K562 (cell line): ENCODE data around the gene MC1R. TPM values are rescaled to one million over a fixed set of nuclear protein-coding genes. Genes with fewer than 3 reads are reported as not detected.

Experiments used
- CHD1 ChIP-seq: fragments of 200-600 bp; sonication (generic); IDR thresholded peaks from one replicate; pipeline ENCODE4 v1.6.1; 2012; ENCODE audit warnings: mild to moderate bottlenecking, moderate library complexity, low read length, inconsistent platforms
- GTF2A2 ChIP-seq: IDR thresholded peaks from 2 replicates; pipeline ENCODE4 v1.6.1; 2016; ENCODE audit warnings: mild to moderate bottlenecking, missing genetic modification characterization, missing compliant biosample characterization
- KLF6 ChIP-seq: fragments of 250-450 bp; sonication (Bioruptor Pico); IDR thresholded peaks from 2 replicates; pipeline ENCODE4 v1.4.0; 2020; ENCODE audit warnings: mild to moderate bottlenecking, moderate library complexity, borderline replicate concordance
- MCM5 ChIP-seq: fragments of 450-650 bp; IDR thresholded peaks from 2 replicates; pipeline ENCODE4 v1.6.1; 2016; ENCODE audit warnings: low read depth
- SMARCC2 ChIP-seq: fragments of 450-650 bp; IDR thresholded peaks from 2 replicates; pipeline ENCODE4 v1.6.1; 2017; ENCODE audit warnings: antibody characterized with exemption, moderate library complexity, mild to moderate bottlenecking, low read depth
- TFAP4 ChIP-seq: sonication (generic); formaldehyde crosslinking; IDR thresholded peaks from 2 replicates; pipeline ENCODE4 v1.8.0; 2022; ENCODE audit warnings: missing genetic modification reagents, mild to moderate bottlenecking, moderate library complexity, borderline replicate concordance
- USF1 ChIP-seq: sonication (generic); formaldehyde crosslinking; IDR thresholded peaks from 2 replicates; pipeline ENCODE4 v1.9.0; 2022; ENCODE audit warnings: mild to moderate bottlenecking, missing genetic modification reagents
- ZFP30 ChIP-seq: fragments of 250-450 bp; sonication (Bioruptor Pico); IDR thresholded peaks from 2 replicates; pipeline ENCODE4 v1.8.0; 2022; ENCODE audit warnings: moderate library complexity, mild to moderate bottlenecking, inconsistent platforms, borderline replicate concordance
- ZNF12 ChIP-seq: sonication (generic); formaldehyde crosslinking; IDR thresholded peaks from 2 replicates; pipeline ENCODE4 v1.4.0; 2020; ENCODE audit warnings: mild to moderate bottlenecking, missing genetic modification reagents
- ZNF175 ChIP-seq: fragments of 200-800 bp; sonication (Bioruptor generic); IDR thresholded peaks from 2 replicates; pipeline ENCODE4 v1.6.1; 2016; ENCODE audit warnings: low read depth, mild to moderate bottlenecking, missing genetic modification characterization, missing compliant biosample characterization
- ZNF324 ChIP-seq: fragments of 250-450 bp; sonication (Bioruptor Pico); IDR thresholded peaks from 2 replicates; pipeline ENCODE4 v1.4.0; 2020; ENCODE audit warnings: mild to moderate bottlenecking
- ZNF584 ChIP-seq: fragments of 200-800 bp; sonication (Bioruptor generic); IDR thresholded peaks from 2 replicates; pipeline ENCODE4 v1.6.1; 2016; ENCODE audit warnings: low read depth, mild to moderate bottlenecking, missing genetic modification characterization, missing compliant biosample characterization
- ZNF785 ChIP-seq: fragments of 250-450 bp; sonication (Bioruptor Pico); IDR thresholded peaks from 2 replicates; pipeline ENCODE4 v1.4.0; 2020; ENCODE audit warnings: mild to moderate bottlenecking
- ZSCAN32 ChIP-seq: fragments of 450-650 bp; formaldehyde crosslinking; IDR thresholded peaks from 2 replicates; pipeline ENCODE4 v1.4.0; 2020; ENCODE audit warnings: mild to moderate bottlenecking, moderate library complexity
- polyA plus RNA-seq, 8 experiments: library from polyadenylated mRNA; depleted of rRNA in 4 of 8; stranded (reverse) in 5 of 8; unstranded in 3 of 8; fragments of >200 nt; fragmentation: Nextera tagmentation in 2 of 8; fragmentation: Illumina TruSeq in 1 of 8; extraction: Ambion mirVana in 2 of 8; extraction: Trizol in 1 of 8; gene quantifications; 2 replicates each; pipeline versions ENCODE4 v1.2.1 to v1.2.3, GENCODE V29; 2011 to 2014; ENCODE audit warnings: inconsistent platforms in 1 of 8, missing spikeins in 1 of 8
- total RNA-seq, 7 experiments: library from RNA; depleted of rRNA in 6 of 7; stranded (reverse); fragments of >200 nt in 6 of 7; fragmentation: Illumina TruSeq in 2 of 7; extraction: Trizol in 2 of 7; gene quantifications; 2 replicates each; pipeline versions ENCODE4 v1.2.1 to v1.2.3, GENCODE V29; 2011 to 2021; ENCODE audit warnings: low replicate concordance in 1 of 7
- TF ChIP-seq, protein P1 (sequence below): fragments of 250-450 bp; sonication (Bioruptor Pico); IDR thresholded peaks from 2 replicates; pipeline ENCODE4 v1.4.0; 2020
- TF ChIP-seq, protein P2 (sequence below), 2 experiments: fragments of 450-650 bp; formaldehyde crosslinking in 1 of 2; IDR thresholded peaks; 2 replicates each; pipeline versions ENCODE4 v1.4.0 to v1.6.1; 2014 to 2020; ENCODE audit warnings: mild to moderate bottlenecking in 2 of 2, borderline replicate concordance in 1 of 2, low read depth in 1 of 2

MC1R gene
- total and polyA plus RNA-seq, 9 of the 15 experiments (the other 6 are each of a cell fraction or from before 2014, with no cell fraction given): 0.14 to 5.3 (median 2.5) TPM; not detected in 1

GRCh38 chr16:89873109-89873971 lies 45.3 kb upstream of the MC1R start, which contains the start of gene TCF25 (continued):
- TF ChIP-seq, protein P1, sequence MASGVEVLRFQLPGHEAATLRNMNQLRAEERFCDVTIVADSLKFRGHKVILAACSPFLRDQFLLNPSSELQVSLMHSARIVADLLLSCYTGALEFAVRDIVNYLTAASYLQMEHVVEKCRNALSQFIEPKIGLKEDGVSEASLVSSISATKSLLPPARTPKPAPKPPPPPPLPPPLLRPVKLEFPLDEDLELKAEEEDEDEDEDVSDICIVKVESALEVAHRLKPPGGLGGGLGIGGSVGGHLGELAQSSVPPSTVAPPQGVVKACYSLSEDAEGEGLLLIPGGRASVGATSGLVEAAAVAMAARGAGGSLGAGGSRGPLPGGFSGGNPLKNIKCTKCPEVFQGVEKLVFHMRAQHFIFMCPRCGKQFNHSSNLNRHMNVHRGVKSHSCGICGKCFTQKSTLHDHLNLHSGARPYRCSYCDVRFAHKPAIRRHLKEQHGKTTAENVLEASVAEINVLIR (CRISPR knock-in tag): no peak
- peak; percentile 42 for TF ChIP-seq TFAP4 (CRISPR knock-in tag)
- no peak for TF ChIP-seq SMARCC2
- TF ChIP-seq GTF2A2 (tag): 0 out of 2 replicates have a peak, but pooled peaks have one; percentile 28
- no peak for TF ChIP-seq ZFP30
- TF ChIP-seq ZSCAN32: no peak
- TF ChIP-seq ZNF12: no peak; the same call in 1 of the 2 replicates
- TF ChIP-seq, protein P2, sequence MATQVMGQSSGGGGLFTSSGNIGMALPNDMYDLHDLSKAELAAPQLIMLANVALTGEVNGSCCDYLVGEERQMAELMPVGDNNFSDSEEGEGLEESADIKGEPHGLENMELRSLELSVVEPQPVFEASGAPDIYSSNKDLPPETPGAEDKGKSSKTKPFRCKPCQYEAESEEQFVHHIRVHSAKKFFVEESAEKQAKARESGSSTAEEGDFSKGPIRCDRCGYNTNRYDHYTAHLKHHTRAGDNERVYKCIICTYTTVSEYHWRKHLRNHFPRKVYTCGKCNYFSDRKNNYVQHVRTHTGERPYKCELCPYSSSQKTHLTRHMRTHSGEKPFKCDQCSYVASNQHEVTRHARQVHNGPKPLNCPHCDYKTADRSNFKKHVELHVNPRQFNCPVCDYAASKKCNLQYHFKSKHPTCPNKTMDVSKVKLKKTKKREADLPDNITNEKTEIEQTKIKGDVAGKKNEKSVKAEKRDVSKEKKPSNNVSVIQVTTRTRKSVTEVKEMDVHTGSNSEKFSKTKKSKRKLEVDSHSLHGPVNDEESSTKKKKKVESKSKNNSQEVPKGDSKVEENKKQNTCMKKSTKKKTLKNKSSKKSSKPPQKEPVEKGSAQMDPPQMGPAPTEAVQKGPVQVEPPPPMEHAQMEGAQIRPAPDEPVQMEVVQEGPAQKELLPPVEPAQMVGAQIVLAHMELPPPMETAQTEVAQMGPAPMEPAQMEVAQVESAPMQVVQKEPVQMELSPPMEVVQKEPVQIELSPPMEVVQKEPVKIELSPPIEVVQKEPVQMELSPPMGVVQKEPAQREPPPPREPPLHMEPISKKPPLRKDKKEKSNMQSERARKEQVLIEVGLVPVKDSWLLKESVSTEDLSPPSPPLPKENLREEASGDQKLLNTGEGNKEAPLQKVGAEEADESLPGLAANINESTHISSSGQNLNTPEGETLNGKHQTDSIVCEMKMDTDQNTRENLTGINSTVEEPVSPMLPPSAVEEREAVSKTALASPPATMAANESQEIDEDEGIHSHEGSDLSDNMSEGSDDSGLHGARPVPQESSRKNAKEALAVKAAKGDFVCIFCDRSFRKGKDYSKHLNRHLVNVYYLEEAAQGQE (IDR thresholded peaks at IDR 0.05; ENCODE audit: borderline replicate concordance): peak; percentile 49
- TF ChIP-seq, protein P2 (CRISPR knock-in tag; IDR thresholded peaks at IDR 0.05; ENCODE audit: low read depth): peak; percentile 74
- no peak for TF ChIP-seq ZNF785
- TF ChIP-seq ZNF584 (CRISPR knock-in tag): no peak
- no peak for TF ChIP-seq CHD1
- TF ChIP-seq USF1 (CRISPR knock-in tag): 0 out of 2 replicates have a peak, but pooled peaks have one; percentile 22
- TF ChIP-seq KLF6 (CRISPR knock-in tag): no peak
- no peak for TF ChIP-seq ZNF324 (CRISPR knock-in tag)
- peak; percentile 56; the same call in 1 of the 2 replicates for TF ChIP-seq ZNF175 (CRISPR knock-in tag)
- no peak for TF ChIP-seq MCM5
